DND-41 (cell line): ENCODE results near the gene NT5C.
"Not testable (repeated sequence)": the region's sequence is repeated elsewhere in the genome, so short reads cannot be mapped to it uniquely, and the experiment has no call there.

ENCODE experiments used
- ATAC-seq: fragments of 200-7000 bp; cut with Tn5 transposase; 3 replicates; pipeline ENCODE4 v1.9.1; 2021; ENCODE audit warnings: low read depth; ENCODE audit not compliant: insufficient read depth
- DNase-seq: peaks from one replicate; pipeline ENCODE4 v3.0.0-alpha.2; 2020
- H2AFZ ChIP-seq: 2 replicates; pipeline ENCODE4 v1.6.0; 2012; ENCODE audit warnings: low read depth, low read length
- H3K27ac ChIP-seq: 2 replicates; pipeline ENCODE4 v1.5.1; 2012; ENCODE audit warnings: low read length, inconsistent platforms
- H3K27me3 ChIP-seq: fragments of 200-600 bp; sonication (generic); 2 replicates; pipeline ENCODE4 v1.6.0; 2012; ENCODE audit warnings: low read length, mild to moderate bottlenecking, inconsistent platforms; ENCODE audit not compliant: insufficient read depth, poor library complexity
- H3K36me3 ChIP-seq: 2 replicates; pipeline ENCODE4 v1.5.1; 2012; ENCODE audit warnings: low read length, inconsistent platforms; ENCODE audit not compliant: insufficient read depth
- H3K4me1 ChIP-seq: 2 replicates; pipeline ENCODE4 v1.5.1; 2012; ENCODE audit warnings: mild to moderate bottlenecking, low read length; ENCODE audit not compliant: insufficient read depth
- H3K4me2 ChIP-seq: 2 replicates; pipeline ENCODE4 v1.6.0; 2012; ENCODE audit warnings: mild to moderate bottlenecking, moderate library complexity, low read length, inconsistent platforms; ENCODE audit not compliant: insufficient read depth
- H3K4me3 ChIP-seq, 2 experiments: fragments of 200-600 bp in 1 of 2; shearing (Covaris generic) in 1 of 2; 2 replicates each; pipeline ENCODE4 v1.5.1; 2012 to 2016; ENCODE audit warnings: inconsistent platforms in 2 of 2, low read length in 2 of 2, mild to moderate bottlenecking in 2 of 2, low read depth in 1 of 2, moderate library complexity in 1 of 2
- H3K79me2 ChIP-seq: 2 replicates; pipeline ENCODE4 v1.6.0; 2012; ENCODE audit warnings: low read length, inconsistent platforms; ENCODE audit not compliant: insufficient read depth
- H3K9ac ChIP-seq: 2 replicates; pipeline ENCODE4 v1.6.0; 2012; ENCODE audit warnings: low read depth, mild to moderate bottlenecking, inconsistent platforms, low read length, moderate library complexity
- H3K9me3 ChIP-seq: 2 replicates; pipeline ENCODE4 v1.5.1; 2012; ENCODE audit warnings: low read length, moderate library complexity, mild to moderate bottlenecking, inconsistent platforms; ENCODE audit not compliant: insufficient read depth, severe bottlenecking
- H4K20me1 ChIP-seq: 2 replicates; pipeline ENCODE4 v1.6.0; 2012; ENCODE audit warnings: low read length; ENCODE audit not compliant: insufficient read depth
- CTCF ChIP-seq: IDR thresholded peaks from 2 replicates; pipeline ENCODE4 v1.5.1; 2012; ENCODE audit warnings: borderline replicate concordance, low read length, moderate library complexity, mild to moderate bottlenecking; ENCODE audit not compliant: poor library complexity, severe bottlenecking; ENCODE audit errors: extremely low read depth
- EZH2 ChIP-seq: IDR thresholded peaks from 3 replicates; pipeline ENCODE4 v1.6.1; 2012; ENCODE audit warnings: borderline replicate concordance, low read depth, mild to moderate bottlenecking, moderate library complexity, low read length, inconsistent platforms; ENCODE audit not compliant: severe bottlenecking

The NT5C gene

GRCh38 chr17:75135452-75135851 lies 3.9 kb upstream of the NT5C start:
- H3K79me2 ChIP-seq, result peaks cover 27% of the 10 kb centered on the region
- H3K27ac ChIP-seq, result no peak overlapping the region
- H3K36me3 ChIP-seq, result peaks cover 48% of the 10 kb centered on the region
- no peak for DNase-seq
- H3K4me1 ChIP-seq, result peaks cover 23% of the 10 kb centered on the region
- H3K27me3 ChIP-seq, result no peaks in the 10 kb centered on the region
- no peak for TF ChIP-seq EZH2
- TF ChIP-seq CTCF, result no peak
- no peak overlapping the region for H3K4me3 ChIP-seq
- H4K20me1 ChIP-seq, result peaks cover 2% of the 10 kb centered on the region
- no peak overlapping the region for H2AFZ ChIP-seq
- H3K4me2 ChIP-seq, result no peak overlapping the region
- H3K9ac ChIP-seq, result no peak overlapping the region
- ATAC-seq, result no peak
- no peaks in the 10 kb centered on the region for H3K9me3 ChIP-seq

GRCh38 chr17:75133607-75134347 lies 2.2 kb upstream of the NT5C start:
- Histone ChIP-seq H3K79me2 (peaks cover 39% of the 10 kb centered on the region), H4K20me1 (peaks cover 16% of the 10 kb centered on the region), H3K36me3 (peaks cover 48% of the 10 kb centered on the region), H3K4me1 (peaks cover 34% of the 10 kb centered on the region)
- H3K9ac ChIP-seq, H3K27ac ChIP-seq, H3K4me2 ChIP-seq, H3K4me3 ChIP-seq, H2AFZ ChIP-seq, DNase-seq, H3K27me3 ChIP-seq, ATAC-seq, H3K9me3 ChIP-seq: not testable (repeated sequence)

GRCh38 chr17:75133001-75133400 lies 1.5 kb upstream of the NT5C start:
- Histone ChIP-seq H3K36me3 (peaks cover 45% of the 10 kb centered on the region), H4K20me1 (peaks cover 16% of the 10 kb centered on the region), H3K4me3 (no peak overlapping the region), H3K4me2 (no peak overlapping the region), H3K79me2 (peaks cover 35% of the 10 kb centered on the region), H3K9ac (no peak overlapping the region), H3K4me1 (peaks cover 34% of the 10 kb centered on the region), H3K27me3 (no peaks in the 10 kb centered on the region), H3K9me3 (no peaks in the 10 kb centered on the region), H3K27ac (peak overlapping the region; percentile 16; the same call in 1 of the 2 replicates), H2AFZ (no peak overlapping the region)
- no peak for TF ChIP-seq EZH2
- ATAC-seq, result no peak
- DNase-seq, result no peak

GRCh38 chr17:75132018-75133000 lies 767 bp upstream of the NT5C start:
- H2AFZ ChIP-seq, result peak overlapping the region; percentile 99
- not testable (repeated sequence) for DNase-seq

More at GRCh38 chr17:75132018-75133000, 767 bp upstream of the NT5C start:
- Histone ChIP-seq H3K9ac (peak overlapping the region; percentile 67), H4K20me1 (peaks cover 16% of the 10 kb centered on the region), H3K4me2 (peak overlapping the region; percentile 83), H3K27ac (peak overlapping the region; percentile 87), H3K36me3 (peaks cover 41% of the 10 kb centered on the region), H3K79me2 (peaks cover 33% of the 10 kb centered on the region), H3K4me1 (peaks cover 34% of the 10 kb centered on the region), H3K4me3 (peak overlapping the region; percentile 34 to 92; a peak in 3 of 4 replicates)
- H3K27me3 ChIP-seq, H3K9me3 ChIP-seq, ATAC-seq: not testable (repeated sequence)
